H9 (cell line): ENCODE measurements around the gene CSMD2. TPM values are rescaled to one million over a fixed set of nuclear protein-coding genes. Genes with fewer than 3 reads are reported as not detected.
A peak's percentile ranks its signal among the peaks of the same experiment; 100 is the strongest.

Experiments
- DNase-seq: peaks from one replicate; pipeline ENCODE4 v3.0.0-alpha.2; 2017
- H2AFZ ChIP-seq: one replicate; pipeline ENCODE4 v1.6.1; 2013; ENCODE audit warnings: mild to moderate bottlenecking, low read length, control low read depth, moderate library complexity
- H2AK5ac ChIP-seq: 2 replicates; pipeline ENCODE4 v1.6.1; 2013; ENCODE audit warnings: low read length, control low read depth, mixed read lengths; ENCODE audit not compliant: insufficient read length
- H2BK120ac ChIP-seq: one replicate; pipeline ENCODE4 v1.6.1; 2013; ENCODE audit warnings: low read depth, mild to moderate bottlenecking, low read length, control low read depth, inconsistent platforms; ENCODE audit not compliant: poor library complexity, severe bottlenecking
- H2BK12ac ChIP-seq: 2 replicates; pipeline ENCODE4 v1.6.1; 2013; ENCODE audit warnings: low read length, control low read depth, mixed read lengths, low read depth; ENCODE audit not compliant: insufficient read length
- H2BK15ac ChIP-seq: 2 replicates; pipeline ENCODE4 v1.6.1; 2013; ENCODE audit warnings: low read depth, low read length, control low read depth
- H2BK20ac ChIP-seq: one replicate; pipeline ENCODE4 v1.6.1; 2013; ENCODE audit warnings: low read depth, mild to moderate bottlenecking, low read length, control low read depth, inconsistent platforms; ENCODE audit not compliant: poor library complexity, severe bottlenecking
- H2BK5ac ChIP-seq: 2 replicates; pipeline ENCODE4 v1.6.1; 2013; ENCODE audit warnings: low read length, control low read depth, mixed read lengths; ENCODE audit not compliant: insufficient read length
- H3K14ac ChIP-seq: 2 replicates; pipeline ENCODE4 v1.6.1; 2013; ENCODE audit warnings: low read length, control low read depth; ENCODE audit not compliant: insufficient read depth
- H3K18ac ChIP-seq: 2 replicates; pipeline ENCODE4 v1.6.1; 2013; ENCODE audit warnings: low read depth, mild to moderate bottlenecking, mixed read lengths, low read length, control low read depth; ENCODE audit not compliant: insufficient read length
- H3K23ac ChIP-seq: 2 replicates; pipeline ENCODE4 v1.6.1; 2013; ENCODE audit warnings: low read length, control low read depth, mixed read lengths, low read depth; ENCODE audit not compliant: insufficient read length
- H3K23me2 ChIP-seq: 2 replicates; pipeline ENCODE4 v1.6.1; 2013; ENCODE audit warnings: low read depth, mild to moderate bottlenecking, mixed read lengths, low read length, control low read depth; ENCODE audit not compliant: insufficient read length, poor library complexity, severe bottlenecking
- H3K27ac ChIP-seq: 2 replicates; pipeline ENCODE4 v1.5.1; 2013; ENCODE audit warnings: low read length, control low read depth, mixed read lengths, low read depth; ENCODE audit not compliant: insufficient read length
- H3K27me3 ChIP-seq: 2 replicates; pipeline ENCODE4 v1.6.1; 2013; ENCODE audit warnings: low read length, control low read depth, inconsistent platforms; ENCODE audit not compliant: insufficient read depth
- H3K4ac ChIP-seq: 2 replicates; pipeline ENCODE4 v1.6.1; 2013; ENCODE audit warnings: low read depth, mild to moderate bottlenecking, control low read depth, inconsistent platforms, low read length, moderate library complexity
- H3K4me1 ChIP-seq: 2 replicates; pipeline ENCODE4 v1.6.1; 2013; ENCODE audit warnings: low read length, control low read depth, inconsistent platforms; ENCODE audit not compliant: insufficient read depth
- H3K4me2 ChIP-seq: 2 replicates; pipeline ENCODE4 v1.6.1; 2013; ENCODE audit warnings: low read length, control low read depth, mixed read lengths; ENCODE audit not compliant: insufficient read length, insufficient read depth
- H3K56ac ChIP-seq: 2 replicates; pipeline ENCODE4 v1.6.1; 2013; ENCODE audit warnings: low read depth, mild to moderate bottlenecking, mixed read lengths, low read length, control low read depth; ENCODE audit not compliant: insufficient read length
- H3K79me1 ChIP-seq: 2 replicates; pipeline ENCODE4 v1.6.1; 2013; ENCODE audit warnings: low read depth, mild to moderate bottlenecking, moderate library complexity, low read length, control low read depth, inconsistent platforms; ENCODE audit not compliant: insufficient read depth, poor library complexity, severe bottlenecking
- H3K79me2 ChIP-seq: 2 replicates; pipeline ENCODE4 v1.6.1; 2013; ENCODE audit warnings: low read length, control low read depth, inconsistent platforms; ENCODE audit not compliant: insufficient read depth
- H3K9ac ChIP-seq: 2 replicates; pipeline ENCODE4 v1.6.1; 2013; ENCODE audit warnings: low read length, control low read depth, mixed read lengths; ENCODE audit not compliant: insufficient read length; ENCODE audit errors: extremely low read depth
- H3K9me3 ChIP-seq: one replicate; pipeline ENCODE4 v1.6.1; 2013; ENCODE audit warnings: low read depth, low read length, inconsistent platforms; ENCODE audit not compliant: control insufficient read depth
- H3T11ph ChIP-seq: one replicate; pipeline ENCODE4 v1.6.1; 2013; ENCODE audit warnings: mild to moderate bottlenecking, low read length, control low read depth, inconsistent platforms
- H4K20me1 ChIP-seq: one replicate; pipeline ENCODE4 v1.6.1; 2013; ENCODE audit not compliant: control insufficient read depth, insufficient read length, insufficient read depth
- H4K5ac ChIP-seq: 2 replicates; pipeline ENCODE4 v1.6.1; 2013; ENCODE audit warnings: low read depth, mild to moderate bottlenecking, mixed read lengths, low read length, control low read depth; ENCODE audit not compliant: insufficient read length
- H4K8ac ChIP-seq: replicated peaks from 2 replicates; pipeline ENCODE4 v1.6.1; 2013; ENCODE audit warnings: low read length, control low read depth, mixed read lengths, low read depth; ENCODE audit not compliant: insufficient read length
- H4K91ac ChIP-seq: 2 replicates; pipeline ENCODE4 v1.6.1; 2013; ENCODE audit warnings: low read depth, mild to moderate bottlenecking, moderate library complexity, mixed read lengths, low read length, control low read depth; ENCODE audit not compliant: insufficient read length
- H3K27ac Mint-ChIP-seq, 3 experiments: 2 replicates in 2 of 3; 3 replicates in 1 of 3; pipeline ENCODE4 v1.8.0; 2020 to 2021; ENCODE audit warnings: mixed read lengths in 3 of 3, mild to moderate bottlenecking in 1 of 3, moderate library complexity in 1 of 3
- H3K27me3 Mint-ChIP-seq: 2 replicates; pipeline ENCODE4 v1.8.0; 2021; ENCODE audit warnings: low read depth, mild to moderate bottlenecking, moderate library complexity, mixed read lengths
- H3K36me3 Mint-ChIP-seq, 3 experiments: 2 replicates in 2 of 3; 3 replicates in 1 of 3; pipeline ENCODE4 v1.8.0; 2020 to 2021; ENCODE audit warnings: low read depth in 3 of 3, mixed read lengths in 3 of 3; ENCODE audit not compliant: insufficient read depth in 1 of 3
- H3K4me1 Mint-ChIP-seq, 2 experiments: 2 replicates each; pipeline ENCODE4 v1.8.0; 2020; ENCODE audit warnings: mixed read lengths in 2 of 2
- H3K4me3 Mint-ChIP-seq, 2 experiments: 2 replicates in 1 of 2; 3 replicates in 1 of 2; pipeline ENCODE4 v1.8.0; 2020 to 2021; ENCODE audit warnings: mild to moderate bottlenecking in 2 of 2, mixed read lengths in 2 of 2, moderate library complexity in 1 of 2
- H3K9me3 Mint-ChIP-seq, 2 experiments: 2 replicates in 1 of 2; 3 replicates in 1 of 2; pipeline ENCODE4 v1.8.0; 2020; ENCODE audit warnings: mild to moderate bottlenecking in 2 of 2, mixed read lengths in 2 of 2, moderate library complexity in 1 of 2
- CTCF ChIP-seq: fragments of 200-600 bp; sonication (generic); conservative IDR thresholded peaks from 3 replicates; pipeline ENCODE4 v1.8.0; 2021; ENCODE audit warnings: antibody characterized with exemption, mild to moderate bottlenecking
- WGBS: extraction: QIAGEN DNeasy Blood & Tissue Kit; methylation state at CpG from one replicate; pipeline ENCODE4 v1.1.7; 2013; ENCODE audit warnings: missing lambda C conversion rate, low lambda C conversion rate, mixed read lengths; ENCODE audit not compliant: insufficient read length; ENCODE audit errors: extremely low coverage; 5-methylcytosine and 5-hydroxymethylcytosine counted together
- total RNA-seq: library from RNA; stranded (reverse); gene quantifications from 2 replicates; pipeline ENCODE4 v1.2.1, GENCODE V29; 2021

CSMD2 gene
- total RNA-seq, 1 experiment from 2014 or later = 6.4 TPM

GRCh38 chr1:34176830-34177603 is 12.0 kb upstream of the CSMD2 start, which contains the start of gene C1orf94:
Gene C1orf94 (plus strand): TSS chr1:34176907. CDS start chr1:34177790, 883 bp downstream.
- Histone ChIP-seq H3K23ac (no peak within 1 kb of the TSS), H3K18ac (no peak within 1 kb of the TSS), H2BK15ac (no peak within 1 kb of the TSS; the same call in 1 of the 2 replicates), H3K56ac (no peak within 1 kb of the TSS), H4K8ac (no peak within 1 kb of the TSS), H4K20me1 (no peaks in the 10 kb centered on the region), H3K27me3 (no peaks in the 10 kb centered on the region), H3K79me1 (no peaks in the 10 kb centered on the region), H4K5ac (no peak within 1 kb of the TSS), H2AK5ac (no peak within 1 kb of the TSS), H2BK12ac (no peak within 1 kb of the TSS), H3K4me1 (peaks cover 8% of the 10 kb centered on the region; the same call in 1 of the 2 replicates), H4K91ac (no peak within 1 kb of the TSS), H3K79me2 (no peaks in the 10 kb centered on the region), H2AFZ (no peak within 1 kb of the TSS), H3K14ac (no peak within 1 kb of the TSS; the same call in 1 of the 2 replicates), H3K27ac (no peak within 1 kb of the TSS), H2BK20ac (no peak within 1 kb of the TSS), H3T11ph (no peak within 1 kb of the TSS), H2BK5ac (no peak within 1 kb of the TSS), H3K4ac (no peak within 1 kb of the TSS), H3K9me3 (no peaks in the 10 kb centered on the region), H2BK120ac (no peak within 1 kb of the TSS), H3K9ac (no peak within 1 kb of the TSS), H3K23me2 (no peaks in the 10 kb centered on the region), H3K4me2 (peak within 1 kb of the TSS; percentile 37)
- DNase-seq = peak; percentile 59
- Mint-ChIP-seq H3K27ac (no peak within 1 kb of the TSS), H3K36me3 (no peaks in the 10 kb centered on the region), H3K9me3 (no peaks in the 10 kb centered on the region), H3K4me3 (no peak within 1 kb of the TSS; a peak in 1 of 5 replicates), H3K27me3 (peaks cover 12% of the 10 kb centered on the region), H3K4me1 (peaks cover 40 to 47% of the 10 kb centered on the region in 2 experiments)
- peak; percentile 26; the same call in 2 of the 3 replicates for TF ChIP-seq CTCF
- WGBS = no CpG with 5 or more reads among the region's 58 CpGs
